GM12892 (cell line): Measurements from ENCODE around the gene ADCY4.
A peak's percentile ranks its signal among the peaks of the same experiment; 100 is the strongest.

Experiments used
- POLR2A ChIP-seq: IDR thresholded peaks from 2 replicates; pipeline ENCODE4 v1.6.1; 2011; ENCODE audit warnings: low read depth, low read length, control low read depth
- POLR2AphosphoS5 ChIP-seq: IDR thresholded peaks from 2 replicates; pipeline ENCODE4 v1.6.1; 2011; ENCODE audit warnings: low read depth, low read length, control low read depth

- 0 out of 2 replicates have a peak, but pooled peaks have one; percentile 24 for TF ChIP-seq POLR2AphosphoS5
- no peak for TF ChIP-seq POLR2A
These were observed 21.9 kb downstream of the ADCY4 start for GRCh38 chr14:24312736-24313507.
